ENCODE measurements around the gene CSF1. TPM values are rescaled to one million over a fixed set of nuclear protein-coding genes. Genes with fewer than 3 reads are reported as not detected.

CSF1 gene
- total RNA-seq, 1 donor from 2014 or later = 13.9 TPM

- intact Hi-C loops (cut with micrococcal nuclease) = no loop called here
- DNase-seq = no peak
- H3K4me3 ChIP-seq = no peak overlapping the region
- TF ChIP-seq CTCF (IDR thresholded peaks at IDR 0.05; ENCODE audit: borderline replicate concordance) = no peak
- no peak overlapping the region for H3K27ac ChIP-seq (replicated peaks)
- H3K9me3 ChIP-seq (replicated peaks) = no peaks in the 10 kb centered on the region
- H3K27me3 ChIP-seq (ENCODE audit: low read depth) = no peaks in the 10 kb centered on the region
- peaks cover 61% of the 10 kb centered on the region for H3K4me1 ChIP-seq
- H3K36me3 ChIP-seq = no peaks in the 10 kb centered on the region
These were observed 9.5 kb upstream of the CSF1 start for GRCh38 chr1:109901141-109901523.

GRCh38 chr1:109901524-109902145, 9.0 kb upstream of the CSF1 start:
- H3K27me3 ChIP-seq (ENCODE audit: low read depth) = no peaks in the 10 kb centered on the region
- no peak overlapping the region for H3K4me3 ChIP-seq
- DNase-seq = peak; percentile 47
- H3K27ac ChIP-seq (replicated peaks) = no peak overlapping the region
- peaks cover 61% of the 10 kb centered on the region for H3K4me1 ChIP-seq
- no peaks in the 10 kb centered on the region for H3K9me3 ChIP-seq (replicated peaks)
- TF ChIP-seq CTCF (IDR thresholded peaks at IDR 0.05; ENCODE audit: borderline replicate concordance) = no peak
- no peaks in the 10 kb centered on the region for H3K36me3 ChIP-seq
- intact Hi-C loops (cut with micrococcal nuclease) = no loop called here

- intact Hi-C loops (cut with micrococcal nuclease) = no loop called here
- Histone ChIP-seq H3K4me1 (peaks cover 61% of the 10 kb centered on the region), H3K9me3 (replicated peaks) (no peaks in the 10 kb centered on the region), H3K27me3 (ENCODE audit: low read depth) (no peaks in the 10 kb centered on the region), H3K36me3 (no peaks in the 10 kb centered on the region), H3K4me3 (no peak overlapping the region), H3K27ac (replicated peaks) (no peak overlapping the region)
- DNase-seq = no peak
- no peak for TF ChIP-seq CTCF (IDR thresholded peaks at IDR 0.05; ENCODE audit: borderline replicate concordance)
These were observed 8.3 kb upstream of the CSF1 start for GRCh38 chr1:109902204-109902985.

GRCh38 chr1:109903376-109903930, 7.2 kb upstream of the CSF1 start:
- no peak overlapping the region for H3K27ac ChIP-seq (replicated peaks)
- H3K4me3 ChIP-seq = no peak overlapping the region
- intact Hi-C loops (cut with micrococcal nuclease) = no loop called here
- no peaks in the 10 kb centered on the region for H3K36me3 ChIP-seq
- peaks cover 58% of the 10 kb centered on the region for H3K4me1 ChIP-seq
- DNase-seq = no peak
- no peaks in the 10 kb centered on the region for H3K9me3 ChIP-seq (replicated peaks)
- TF ChIP-seq CTCF (IDR thresholded peaks at IDR 0.05; ENCODE audit: borderline replicate concordance) = no peak
- H3K27me3 ChIP-seq (ENCODE audit: low read depth) = no peaks in the 10 kb centered on the region

GRCh38 chr1:109904105-109904817, 6.4 kb upstream of the CSF1 start:
- H3K27ac ChIP-seq (replicated peaks) = no peak overlapping the region
- intact Hi-C loops (cut with micrococcal nuclease) = no loop called here

More at GRCh38 chr1:109904105-109904817, 6.4 kb upstream of the CSF1 start:
- Histone ChIP-seq H3K9me3 (replicated peaks) (no peaks in the 10 kb centered on the region), H3K36me3 (no peaks in the 10 kb centered on the region), H3K4me1 (peaks cover 59% of the 10 kb centered on the region), H3K27me3 (ENCODE audit: low read depth) (no peaks in the 10 kb centered on the region), H3K4me3 (no peak overlapping the region)
- no peak for TF ChIP-seq CTCF (IDR thresholded peaks at IDR 0.05; ENCODE audit: borderline replicate concordance)
- DNase-seq = no peak
